ENCODE measurements around the gene WSB1.

The WSB1 gene

DNA sequence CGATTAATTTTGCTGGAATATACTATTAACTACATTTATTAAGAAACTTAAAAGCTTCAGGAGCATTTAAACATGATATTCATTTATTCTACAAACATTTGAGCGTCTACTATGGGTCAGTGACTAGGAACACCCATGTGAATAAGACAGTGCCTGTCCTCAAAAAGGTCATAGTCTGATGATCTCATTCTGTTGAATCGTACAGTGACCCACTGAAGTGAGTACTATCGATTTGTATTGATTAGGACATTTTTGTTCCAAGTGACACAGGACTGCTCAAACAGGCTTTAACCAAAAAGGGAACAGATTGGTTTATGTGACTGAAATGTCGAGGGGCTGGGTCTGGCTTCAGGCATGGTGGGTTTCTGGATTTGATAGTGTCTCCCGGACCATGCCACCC, 68.6 kb downstream of the WSB1 start:
- POLR2A ChIA-PET: no interaction called here
- no peaks in the 10 kb centered on the region for H3K36me3 ChIP-seq (ENCODE audit: control insufficient read depth in 2 of 2, insufficient read depth in 1 of 2, low read length in 2 of 2)

DNA sequence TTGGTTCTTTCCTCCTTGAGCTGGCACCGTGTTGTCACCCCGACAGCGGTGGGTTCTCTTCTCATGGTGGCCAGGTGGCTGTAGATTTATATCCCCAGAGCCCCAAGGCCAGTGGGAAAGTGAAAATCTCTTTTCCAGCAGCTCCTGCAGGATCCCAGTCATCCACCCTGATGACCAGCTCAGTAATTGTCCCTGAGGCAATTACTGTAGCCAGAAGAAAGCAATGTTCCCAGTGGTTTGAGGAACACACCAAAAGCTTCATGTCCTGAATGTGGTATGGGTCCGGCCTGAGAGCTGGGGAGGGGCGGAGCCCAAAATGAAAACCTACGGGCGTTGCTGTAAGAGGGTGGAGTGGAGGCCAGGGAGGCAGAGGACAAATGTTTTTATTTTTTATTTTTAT, 69.0 kb downstream of the WSB1 start:
- ChIA-PET CTCF (interaction anchor here (1.0 to 2.0 kb wide), 4 partner anchors 9 to 238 kb away, joined by 4 to 10 read pairs (median 6); no protein-coding TSS in a partner anchor), POLR2A (no interaction called here)
- H3K4me3 ChIP-seq (ENCODE audit: low read depth, low read length): no peak overlapping the region

More for the DNA sequence above, 68.6 kb downstream of the WSB1 start:
- Histone ChIP-seq H3K9me3 (ENCODE audit: control insufficient read depth, insufficient read depth, low read depth, low read length) (no peaks in the 10 kb centered on the region), H3K4me1 (ENCODE audit: control insufficient read depth, insufficient read depth, low read length) (no peaks in the 10 kb centered on the region), H3K27ac (ENCODE audit: extremely low read depth, low read depth, low read length) (no peak overlapping the region), H3K4me3 (ENCODE audit: low read depth, low read length) (no peak overlapping the region)
- CTCF ChIA-PET: interaction anchor here (1.0 to 1.5 kb wide), 3 partner anchors 99 to 238 kb away, joined by 4 to 8 read pairs (median 4); no protein-coding TSS in a partner anchor
- no peak for TF ChIP-seq GFI1B (tag by site-specific recombination; IDR thresholded peaks at IDR 0.05)
- no peak for TF ChIP-seq ZNF132 (tag by site-specific recombination; IDR thresholded peaks at IDR 0.05; ENCODE audit: borderline replicate concordance)
- no peak for TF ChIP-seq MEIS1 (CRISPR knock-in tag; IDR thresholded peaks at IDR 0.05; ENCODE audit: borderline replicate concordance)
- TF ChIP-seq ZNF394 (tag by site-specific recombination; IDR thresholded peaks at IDR 0.05; ENCODE audit: borderline replicate concordance): no peak
- no peak for TF ChIP-seq SP3 (tag by site-specific recombination; IDR thresholded peaks at IDR 0.05)
- no peak for TF ChIP-seq ZNF423 (tag by site-specific recombination; IDR thresholded peaks at IDR 0.05)

More for the DNA sequence above, 69.0 kb downstream of the WSB1 start:
- Histone ChIP-seq H3K9me3 (ENCODE audit: control insufficient read depth, insufficient read depth, low read depth, low read length) (no peaks in the 10 kb centered on the region), H3K36me3 (ENCODE audit: control insufficient read depth in 2 of 2, insufficient read depth in 1 of 2, low read length in 2 of 2) (no peaks in the 10 kb centered on the region), H3K27ac (ENCODE audit: extremely low read depth, low read depth, low read length) (no peak overlapping the region), H3K4me1 (ENCODE audit: control insufficient read depth, insufficient read depth, low read length) (no peaks in the 10 kb centered on the region)
- TF ChIP-seq ZNF776 (tag by site-specific recombination; IDR thresholded peaks at IDR 0.05; ENCODE audit: borderline replicate concordance) (no peak), ZNF221 (tag by site-specific recombination; IDR thresholded peaks at IDR 0.05; ENCODE audit: borderline replicate concordance) (no peak), KLF10 (tag by site-specific recombination; IDR thresholded peaks at IDR 0.05) (no peak), KLF16 (tag by site-specific recombination; IDR thresholded peaks at IDR 0.05) (no peak), ZNF768 (tag by site-specific recombination; IDR thresholded peaks at IDR 0.05) (no peak), ZBTB11 (tag by site-specific recombination; conservative IDR thresholded peaks at IDR 0.05; ENCODE audit: low read depth) (no peak), PRDM4 (tag by site-specific recombination; IDR thresholded peaks at IDR 0.05) (no peak), ZNF24 (tag by site-specific recombination; IDR thresholded peaks at IDR 0.05) (no peak), ZNF501 (tag by site-specific recombination; IDR thresholded peaks at IDR 0.05) (no peak), ZBTB17 (tag by site-specific recombination; IDR thresholded peaks at IDR 0.05) (no peak), ZNF138 (tag by site-specific recombination; IDR thresholded peaks at IDR 0.05; ENCODE audit: borderline replicate concordance) (no peak), ZNF48 (tag by site-specific recombination; IDR thresholded peaks at IDR 0.05) (no peak), ZFP41 (tag by site-specific recombination; IDR thresholded peaks at IDR 0.05; ENCODE audit: borderline replicate concordance) (no peak), ZNF560 (tag by site-specific recombination; IDR thresholded peaks at IDR 0.05; ENCODE audit: borderline replicate concordance) (no peak)
- TF ChIP-seq, protein P1, sequence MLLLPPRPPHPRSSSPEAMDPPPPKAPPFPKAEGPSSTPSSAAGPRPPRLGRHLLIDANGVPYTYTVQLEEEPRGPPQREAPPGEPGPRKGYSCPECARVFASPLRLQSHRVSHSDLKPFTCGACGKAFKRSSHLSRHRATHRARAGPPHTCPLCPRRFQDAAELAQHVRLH (tag by site-specific recombination; IDR thresholded peaks at IDR 0.05): no peak
- TF ChIP-seq, protein P2, sequence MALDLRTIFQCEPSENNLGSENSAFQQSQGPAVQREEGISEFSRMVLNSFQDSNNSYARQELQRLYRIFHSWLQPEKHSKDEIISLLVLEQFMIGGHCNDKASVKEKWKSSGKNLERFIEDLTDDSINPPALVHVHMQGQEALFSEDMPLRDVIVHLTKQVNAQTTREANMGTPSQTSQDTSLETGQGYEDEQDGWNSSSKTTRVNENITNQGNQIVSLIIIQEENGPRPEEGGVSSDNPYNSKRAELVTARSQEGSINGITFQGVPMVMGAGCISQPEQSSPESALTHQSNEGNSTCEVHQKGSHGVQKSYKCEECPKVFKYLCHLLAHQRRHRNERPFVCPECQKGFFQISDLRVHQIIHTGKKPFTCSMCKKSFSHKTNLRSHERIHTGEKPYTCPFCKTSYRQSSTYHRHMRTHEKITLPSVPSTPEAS (tag by site-specific recombination; IDR thresholded peaks at IDR 0.05): no peak

Data from HEK293 (cell line).